Naive thymus-derived CD4-positive, alpha-beta T cell (primary cell): ENCODE measurements around the gene C1orf105. TPM values are rescaled to one million over a fixed set of nuclear protein-coding genes. Genes with fewer than 3 reads are reported as not detected.

ENCODE experiments used
- ATAC-seq: fragments of 150-1000 bp; cut with Tn5 transposase; 2 replicates; pipeline ENCODE4 v1.10.0; 2021; ENCODE audit warnings: mild to moderate bottlenecking, moderate library complexity
- CTCF ChIA-PET: fragments of 350-600 bp; sonication (Branson Sonifier 250); formaldehyde crosslinking; loops from one replicate; lab custom pipeline; 2021; ENCODE audit warnings: antibody characterized with exemption; lab: Charles Lee
- POLR2A ChIA-PET: fragments of 350-600 bp; sonication (Branson Sonifier 250); formaldehyde crosslinking; loops from one replicate; lab custom pipeline; 2021; ENCODE audit warnings: antibody characterized with exemption, inconsistent platforms; lab: Charles Lee
- DNase-seq, 9 donors: peaks; one replicate each; pipeline versions ENCODE4 v3.0.0 to v3.0.0-alpha.2; 2020 to 2022; ENCODE audit warnings: mixed read lengths in 1 of 9
- H3K27ac ChIP-seq: one replicate; pipeline ENCODE4 v1.7.0; 2013; ENCODE audit warnings: mild to moderate bottlenecking, low read depth, low read length, moderate library complexity
- H3K27me3 ChIP-seq, 2 donors: one replicate each; pipeline ENCODE4 v1.7.0; 2013; ENCODE audit warnings: low read length in 2 of 2, mild to moderate bottlenecking in 2 of 2, moderate library complexity in 2 of 2; ENCODE audit not compliant: control insufficient read depth in 2 of 2, insufficient read depth in 2 of 2
- H3K36me3 ChIP-seq, 3 experiments: 1 replicate in 2 of 3; 2 replicates in 1 of 3; pipeline ENCODE4 v1.7.0; 2013; ENCODE audit warnings: low read length in 3 of 3, mild to moderate bottlenecking in 3 of 3, moderate library complexity in 1 of 3; ENCODE audit not compliant: insufficient read depth in 3 of 3, control insufficient read depth in 2 of 3
- H3K4me1 ChIP-seq, 2 donors: one replicate each; pipeline ENCODE4 v1.7.0; 2013; ENCODE audit warnings: low read length in 2 of 2, mild to moderate bottlenecking in 2 of 2, moderate library complexity in 1 of 2; ENCODE audit not compliant: control insufficient read depth in 2 of 2, insufficient read depth in 2 of 2
- H3K4me3 ChIP-seq: 2 replicates; pipeline ENCODE4 v1.7.0; 2013; ENCODE audit warnings: mild to moderate bottlenecking, low read length
- H3K9me3 ChIP-seq, 3 experiments: 1 replicate in 2 of 3; 2 replicates in 1 of 3; pipeline ENCODE4 v1.7.0; 2013; ENCODE audit warnings: low read length in 3 of 3; ENCODE audit not compliant: control insufficient read depth in 2 of 3
- H3K27ac Mint-ChIP-seq, 9 donors: one replicate each; pipeline ENCODE4 v1.8.0; 2020 to 2022; ENCODE audit warnings: mixed read lengths in 9 of 9, mild to moderate bottlenecking in 8 of 9, moderate library complexity in 5 of 9, inconsistent platforms in 2 of 9
- H3K27me3 Mint-ChIP-seq, 5 donors: one replicate each; pipeline ENCODE4 v1.8.0; 2021 to 2022; ENCODE audit warnings: mixed read lengths in 5 of 5, mild to moderate bottlenecking in 1 of 5
- H3K36me3 Mint-ChIP-seq, 5 donors: one replicate each; pipeline ENCODE4 v1.8.0; 2020 to 2022; ENCODE audit warnings: mixed read lengths in 5 of 5, mild to moderate bottlenecking in 3 of 5, inconsistent platforms in 1 of 5
- H3K4me1 Mint-ChIP-seq, 7 donors: one replicate each; pipeline ENCODE4 v1.8.0; 2020 to 2022; ENCODE audit warnings: mixed read lengths in 7 of 7, mild to moderate bottlenecking in 3 of 7, inconsistent platforms in 1 of 7
- H3K4me3 Mint-ChIP-seq, 10 donors: one replicate each; pipeline ENCODE4 v1.8.0; 2020 to 2022; ENCODE audit warnings: mild to moderate bottlenecking in 10 of 10, mixed read lengths in 10 of 10, moderate library complexity in 6 of 10, inconsistent platforms in 2 of 10
- H3K9me3 Mint-ChIP-seq, 11 donors: one replicate each; pipeline ENCODE4 v1.8.0; 2020 to 2022; ENCODE audit warnings: mixed read lengths in 11 of 11, mild to moderate bottlenecking in 4 of 11, inconsistent platforms in 1 of 11, moderate library complexity in 1 of 11
- intact Hi-C, 2 donors: fragments of 100-400 bp; cut with micrococcal nuclease; formaldehyde crosslinking; loops; one replicate each; pipeline ENCODE4 v1.15.1; 2023
- polyA plus RNA-seq, 2 donors: library from polyadenylated mRNA; unstranded; fragments of 300-500 nt; fragmentation: Illumina TruSeq; gene quantifications; one replicate each; pipeline ENCODE4 v1.2.3, GENCODE V29; 2021
- total RNA-seq, 6 experiments: library from RNA in 5 of 6; stranded (reverse) in 5 of 6; gene quantifications; 1 replicate in 5 of 6; 2 replicates in 1 of 6; pipeline ENCODE4 v1.2.3 and lab custom pipeline; 2021 to 2026

The C1orf105 gene
- total and polyA plus RNA-seq, 7 experiments from 2014 or later, result 0.86 TPM; not detected in 6

DNA sequence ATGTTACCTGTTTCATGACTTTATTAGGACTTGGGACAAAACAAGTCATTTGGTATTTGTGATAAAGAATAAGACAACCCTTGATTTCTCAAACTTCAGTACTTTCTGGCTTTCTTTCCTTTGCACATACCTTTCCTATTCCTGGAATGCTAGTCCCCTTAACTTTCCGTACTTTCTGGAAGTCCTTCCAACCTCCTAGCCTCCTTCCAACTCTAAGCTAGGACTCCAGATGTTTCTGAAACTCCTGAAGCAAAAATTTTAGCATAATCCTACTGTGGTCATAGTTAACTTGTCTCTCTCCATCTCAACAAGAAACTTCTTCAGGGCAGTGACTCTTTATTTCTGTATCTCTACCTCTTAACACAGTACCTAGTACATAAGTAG is 19.8 kb upstream of the C1orf105 start:
- CTCF ChIA-PET, result interaction anchor here (1.0 to 3.4 kb wide), 7 partner anchors 26 to 600 kb away, joined by 3 to 23 read pairs (median 4); no protein-coding TSS in a partner anchor
- Mint-ChIP-seq H3K9me3 (peaks cover 0 to 1% (median 0%) of the 10 kb centered on the region in 11 donors), H3K36me3 (peaks cover 0 to 4% (median 0%) of the 10 kb centered on the region in 5 donors), H3K27me3 (peaks cover 0 to 2% (median 0%) of the 10 kb centered on the region in 5 donors), H3K27ac (peak overlapping the region in 8 of 9 donors; percentile 70 to 100 (median 89)), H3K4me3 (peak overlapping the region in 7 of 10 donors; percentile 50 to 79 (median 62)), H3K4me1 (peaks cover 22 to 69% (median 57%) of the 10 kb centered on the region in 7 donors)
- Histone ChIP-seq H3K9me3 (no peaks in the 10 kb centered on the region), H3K4me3 (no peak overlapping the region), H3K36me3 (no peaks in the 10 kb centered on the region), H3K4me1 (peaks cover 21 to 31% of the 10 kb centered on the region in 2 donors), H3K27me3 (no peaks in the 10 kb centered on the region), H3K27ac (peak overlapping the region; percentile 54)
- ATAC-seq, result no peak
- POLR2A ChIA-PET, result interaction anchor here (1.0 to 11.7 kb wide), 2 partner anchors 20 to 29 kb away, joined by 3 to 94 read pairs; no protein-coding TSS in a partner anchor
- no peak for DNase-seq
- intact Hi-C loops, result no loop called here

GRCh38 chr1:172401477-172401876 is 19.0 kb upstream of the C1orf105 start:
- no peak overlapping the region for H3K27ac ChIP-seq
- DNase-seq, result no peak
- H3K4me3 Mint-ChIP-seq, result no peak overlapping the region
- H3K9me3 Mint-ChIP-seq, result peaks cover 0 to 1% (median 0%) of the 10 kb centered on the region in 11 donors
- no peaks in the 10 kb centered on the region for H3K9me3 ChIP-seq
- no peak overlapping the region for H3K4me3 ChIP-seq
- peaks cover 0 to 4% (median 0%) of the 10 kb centered on the region in 5 donors for H3K36me3 Mint-ChIP-seq
- peaks cover 22 to 63% (median 50%) of the 10 kb centered on the region in 7 donors for H3K4me1 Mint-ChIP-seq
- no peaks in the 10 kb centered on the region for H3K36me3 ChIP-seq
- H3K4me1 ChIP-seq, result peaks cover 21 to 27% of the 10 kb centered on the region in 2 donors
- intact Hi-C loops, result no loop called here
- CTCF ChIA-PET, result interaction anchor here (1.2 to 3.4 kb wide), 3 partner anchors 28 to 399 kb away, joined by 7 to 23 read pairs (median 17); no protein-coding TSS in a partner anchor
- H3K27ac Mint-ChIP-seq, result peak overlapping the region in 6 of 9 donors; percentile 55 to 100 (median 90)
- POLR2A ChIA-PET, result interaction anchor here (1.0 kb wide), 1 partner anchor 131 kb away, joined by 3 read pairs; no protein-coding TSS in a partner anchor
- no peaks in the 10 kb centered on the region for H3K27me3 ChIP-seq
- peaks cover 0 to 2% (median 0%) of the 10 kb centered on the region in 5 donors for H3K27me3 Mint-ChIP-seq
- no peak for ATAC-seq

DNA sequence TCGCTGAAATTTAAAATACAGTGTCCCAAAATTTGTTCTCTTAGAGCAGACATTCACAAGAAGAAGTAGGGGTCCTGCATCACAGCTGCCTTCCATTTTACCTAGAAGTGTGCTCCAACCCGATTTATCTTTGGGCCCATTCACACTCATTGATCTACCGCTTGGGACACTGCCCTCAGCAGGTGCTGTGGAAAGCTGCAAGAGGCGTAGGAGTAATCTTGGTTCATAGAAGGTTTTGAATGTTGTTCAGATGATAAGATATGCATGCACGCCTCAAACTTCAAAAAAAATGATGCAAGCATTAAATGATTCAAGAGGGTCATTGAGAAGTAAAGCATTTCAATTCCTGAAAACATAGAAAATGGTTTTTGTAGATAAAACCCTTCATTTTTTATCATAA is 18.6 kb upstream of the C1orf105 start:
- ATAC-seq, result peak; percentile 40
- Mint-ChIP-seq H3K36me3 (peaks cover 0 to 4% (median 0%) of the 10 kb centered on the region in 5 donors), H3K9me3 (peaks cover 0 to 1% (median 0%) of the 10 kb centered on the region in 11 donors), H3K4me1 (peaks cover 22 to 63% (median 50%) of the 10 kb centered on the region in 7 donors), H3K4me3 (no peak overlapping the region), H3K27me3 (peaks cover 0 to 2% (median 0%) of the 10 kb centered on the region in 5 donors), H3K27ac (peak overlapping the region in 2 of 9 donors; percentile 38 to 55)
- Histone ChIP-seq H3K27me3 (no peaks in the 10 kb centered on the region), H3K36me3 (no peaks in the 10 kb centered on the region), H3K9me3 (no peaks in the 10 kb centered on the region), H3K4me3 (no peak overlapping the region), H3K4me1 (peaks cover 21 to 27% of the 10 kb centered on the region in 2 donors), H3K27ac (no peak overlapping the region)
- peak in 4 of 9 donors; percentile 8 to 37 (median 25) for DNase-seq
- intact Hi-C loops, result no loop called here
- POLR2A ChIA-PET, result interaction anchor here (1.0 kb wide), 1 partner anchor 131 kb away, joined by 3 read pairs; no protein-coding TSS in a partner anchor
- CTCF ChIA-PET, result interaction anchor here (0.7 to 0.9 kb wide), 2 partner anchors 50 to 270 kb away, joined by 3 read pairs; no protein-coding TSS in a partner anchor

GRCh38 chr1:172402878-172403569 is 17.5 kb upstream of the C1orf105 start:
- intact Hi-C loops, result no loop called here
- Mint-ChIP-seq H3K27ac (no peak overlapping the region), H3K27me3 (peaks cover 0 to 5% (median 0%) of the 10 kb centered on the region in 5 donors), H3K4me3 (no peak overlapping the region), H3K4me1 (peaks cover 22 to 54% (median 45%) of the 10 kb centered on the region in 7 donors), H3K36me3 (peaks cover 0 to 7% (median 0%) of the 10 kb centered on the region in 5 donors), H3K9me3 (peaks cover 0 to 1% (median 0%) of the 10 kb centered on the region in 11 donors)
- peaks cover 21 to 27% of the 10 kb centered on the region in 2 donors for H3K4me1 ChIP-seq
- ATAC-seq (no peak), DNase-seq (no peak)
- no peaks in the 10 kb centered on the region for H3K36me3 ChIP-seq
- H3K9me3 ChIP-seq, result no peaks in the 10 kb centered on the region
- H3K27me3 ChIP-seq, result no peaks in the 10 kb centered on the region
- CTCF ChIA-PET, result interaction anchor here (0.9 to 3.1 kb wide), 4 partner anchors 27 to 48 kb away, joined by 3 to 11 read pairs (median 4); no protein-coding TSS in a partner anchor
- no peak overlapping the region for H3K4me3 ChIP-seq
- H3K27ac ChIP-seq, result no peak overlapping the region
- POLR2A ChIA-PET, result interaction anchor here (0.6 to 1.2 kb wide), 2 partner anchors 9 to 17 kb away, joined by 5 read pairs; no protein-coding TSS in a partner anchor

GRCh38 chr1:172404121-172404520 is 16.4 kb upstream of the C1orf105 start:
- POLR2A ChIA-PET, result no interaction called here

GRCh38 chr1:172405912-172406311 is 14.6 kb upstream of the C1orf105 start:
- POLR2A ChIA-PET, result interaction anchor here (0.6 to 0.8 kb wide), 2 partner anchors 26 to 51 kb away, joined by 3 to 6 read pairs; no protein-coding TSS in a partner anchor
- Histone ChIP-seq H3K4me1 (peaks cover 6 to 15% of the 10 kb centered on the region in 2 donors), H3K9me3 (no peaks in the 10 kb centered on the region), H3K4me3 (no peak overlapping the region), H3K27me3 (no peaks in the 10 kb centered on the region), H3K27ac (no peak overlapping the region), H3K36me3 (no peaks in the 10 kb centered on the region)
- ATAC-seq (no peak), DNase-seq (no peak)
- Mint-ChIP-seq H3K36me3 (peaks cover 0 to 7% (median 0%) of the 10 kb centered on the region in 5 donors), H3K27me3 (peaks cover 0 to 3% (median 0%) of the 10 kb centered on the region in 5 donors), H3K9me3 (no peaks in the 10 kb centered on the region), H3K4me3 (no peak overlapping the region), H3K27ac (no peak overlapping the region), H3K4me1 (peaks cover 2 to 25% (median 16%) of the 10 kb centered on the region in 7 donors)
- intact Hi-C loops, result no loop called here
- CTCF ChIA-PET, result interaction anchor here (0.6 kb wide), 2 partner anchors 38 to 606 kb away, joined by 3 to 5 read pairs; partner anchors contain the start of gene PIGC

More at GRCh38 chr1:172404121-172404520, 16.4 kb upstream of the C1orf105 start:
- H3K27me3 Mint-ChIP-seq, result peaks cover 0 to 5% (median 0%) of the 10 kb centered on the region in 5 donors
- intact Hi-C loops, result no loop called here
- no peaks in the 10 kb centered on the region for H3K9me3 ChIP-seq
- H3K4me1 ChIP-seq, result peaks cover 18 to 24% of the 10 kb centered on the region in 2 donors
- no peak for ATAC-seq
- no peaks in the 10 kb centered on the region for H3K36me3 ChIP-seq
- H3K27ac ChIP-seq, result no peak overlapping the region
- DNase-seq, result no peak
- no peaks in the 10 kb centered on the region for H3K27me3 ChIP-seq
- H3K9me3 Mint-ChIP-seq, result peaks cover 0 to 1% (median 0%) of the 10 kb centered on the region in 11 donors
- H3K36me3 Mint-ChIP-seq, result peaks cover 0 to 7% (median 0%) of the 10 kb centered on the region in 5 donors
- no peak overlapping the region for H3K27ac Mint-ChIP-seq
- H3K4me3 ChIP-seq, result no peak overlapping the region
- H3K4me3 Mint-ChIP-seq, result no peak overlapping the region
- CTCF ChIA-PET, result interaction anchor here (0.6 to 3.1 kb wide), 5 partner anchors 11 to 401 kb away, joined by 3 to 11 read pairs (median 3); no protein-coding TSS in a partner anchor
- peaks cover 19 to 43% (median 34%) of the 10 kb centered on the region in 7 donors for H3K4me1 Mint-ChIP-seq
